GM12878 (cell line): ENCODE data around the gene IGSF6. TPM values are rescaled to one million over a fixed set of nuclear protein-coding genes. Genes with fewer than 3 reads are reported as not detected.

Source experiments
- ATAC-seq: fragments of 200-7000 bp; cut with Tn5 transposase; 3 replicates; pipeline ENCODE4 v1.9.1; 2020; ENCODE audit warnings: mild to moderate bottlenecking, moderate library complexity
- BruUV-seq: library from RNA; stranded (reverse); fragments of 400-500 nt; replicated peaks from 2 replicates; lab custom pipeline; 2021; lab: Mats Ljungman, UMichigan
- CTCF ChIA-PET: fragments of 300-600 bp; sonication (Branson Sonifier 250); formaldehyde crosslinking; extraction: SDS; loops from one replicate; lab custom pipeline; 2021; ENCODE audit warnings: inconsistent platforms; lab: Yijun Ruan, JAX
- POLR2A ChIA-PET: fragments of 350-600 bp; formaldehyde crosslinking; extraction: SDS; loops from one replicate; lab custom pipeline; 2021; ENCODE audit warnings: inconsistent platforms; lab: Charles Lee
- RAD21 ChIA-PET: fragments of 300-600 bp; sonication (Branson Sonifier 250); formaldehyde crosslinking; loops from one replicate; lab custom pipeline; 2023; ENCODE audit warnings: antibody characterized with exemption; ENCODE audit not compliant: unreplicated experiment; lab: Charles Lee
- SMC1A ChIA-PET: fragments of 300-600 bp; sonication (Branson Sonifier 250); formaldehyde crosslinking; loops from one replicate; lab custom pipeline; 2023; ENCODE audit not compliant: unreplicated experiment, uncharacterized antibody; lab: Charles Lee
- DNase-seq: peaks from one replicate; pipeline ENCODE4 v3.0.0-alpha.2; 2011; ENCODE audit warnings: low read depth, low spot score
- FAIRE-seq: peaks from 3 replicates; lab custom pipeline; 2011; peaks lifted over from hg19 to GRCh38; lab: Jason Lieb, UNC
- H2AFZ ChIP-seq: 2 replicates; pipeline ENCODE4 v1.6.0; 2011; ENCODE audit warnings: low read depth, low read length, control low read depth; ENCODE audit not compliant: control insufficient read depth
- H3K27ac ChIP-seq: 2 replicates; pipeline ENCODE4 v1.5.1; 2011; ENCODE audit warnings: control low read depth; ENCODE audit not compliant: control insufficient read depth, insufficient read depth
- H3K27me3 ChIP-seq, 2 experiments: replicated peaks in 1 of 2; 2 replicates each; pipeline versions ENCODE4 v1.6.0 to v1.6.1; 2011; ENCODE audit warnings: low read length in 1 of 2; ENCODE audit not compliant: control insufficient read depth in 2 of 2, insufficient read depth in 2 of 2
- H3K36me3 ChIP-seq, 2 experiments: 2 replicates each; pipeline ENCODE4 v1.5.1; 2011; ENCODE audit warnings: low read length in 1 of 2; ENCODE audit not compliant: control insufficient read depth in 2 of 2, insufficient read depth in 2 of 2
- H3K4me1 ChIP-seq: 2 replicates; pipeline ENCODE4 v1.6.1; 2011; ENCODE audit warnings: mild to moderate bottlenecking, low read length, moderate library complexity, mixed read lengths; ENCODE audit not compliant: control insufficient read depth, insufficient read depth
- H3K4me2 ChIP-seq: 2 replicates; pipeline ENCODE4 v1.6.0; 2011; ENCODE audit warnings: control low read depth; ENCODE audit not compliant: control insufficient read depth, insufficient read depth
- H3K4me3 ChIP-seq: fragments of 200-600 bp; sonication (generic); 2 replicates; pipeline ENCODE4 v1.5.1; 2016
- H3K79me2 ChIP-seq: 2 replicates; pipeline ENCODE4 v1.6.0; 2011; ENCODE audit warnings: low read length; ENCODE audit not compliant: control insufficient read depth, insufficient read depth
- H3K9ac ChIP-seq: 2 replicates; pipeline ENCODE4 v1.8.0; 2011; ENCODE audit warnings: low read length, control low read depth, mixed read lengths; ENCODE audit not compliant: control insufficient read depth, insufficient read depth
- H3K9me3 ChIP-seq: replicated peaks from 3 replicates; pipeline ENCODE4 v1.5.1; 2011; ENCODE audit warnings: mild to moderate bottlenecking, low read length; ENCODE audit not compliant: control insufficient read depth, insufficient read depth
- H4K20me1 ChIP-seq: 2 replicates; pipeline ENCODE4 v1.6.0; 2011; ENCODE audit not compliant: control insufficient read depth, insufficient read depth
- EP300 ChIP-seq, 2 experiments: fragments of 150-350 bp in 1 of 2; IDR thresholded peaks; 2 replicates each; pipeline ENCODE4 v1.6.1; 2011 to 2012; ENCODE audit warnings: low read depth in 2 of 2, low read length in 2 of 2, borderline replicate concordance in 1 of 2, improper control_type of control experiment in 1 of 2, inconsistent platforms in 1 of 2; ENCODE audit not compliant: control insufficient read depth in 1 of 2
- JUNB ChIP-seq: IDR thresholded peaks from 2 replicates; pipeline ENCODE4 v1.6.1; 2016; ENCODE audit warnings: antibody characterized with exemption, mild to moderate bottlenecking
- NFYB ChIP-seq: IDR thresholded peaks from 2 replicates; pipeline ENCODE4 v1.6.1; 2011; ENCODE audit warnings: low read depth, mild to moderate bottlenecking, low read length, improper control_type of control experiment, moderate library complexity; ENCODE audit not compliant: insufficient read depth
- RUNX3 ChIP-seq: IDR thresholded peaks from 2 replicates; pipeline ENCODE4 v1.6.1; 2012; ENCODE audit warnings: low read length, inconsistent platforms
- SMAD1 ChIP-seq: fragments of 450-650 bp; IDR thresholded peaks from 2 replicates; pipeline ENCODE4 v1.6.1; 2018; ENCODE audit warnings: mild to moderate bottlenecking, low read depth; ENCODE audit not compliant: partially characterized antibody
- TBL1XR1 ChIP-seq: IDR thresholded peaks from 2 replicates; pipeline ENCODE4 v1.6.1; 2012; ENCODE audit warnings: low read depth, low read length, improper control_type of control experiment
- WRNIP1 ChIP-seq: IDR thresholded peaks from 2 replicates; pipeline ENCODE4 v1.6.1; 2011; ENCODE audit warnings: low read depth, low read length, improper control_type of control experiment, borderline replicate concordance
- ZNF217 ChIP-seq: fragments of 450-650 bp; IDR thresholded peaks from 2 replicates; pipeline ENCODE4 v1.6.1; 2017; ENCODE audit warnings: antibody characterized with exemption, mild to moderate bottlenecking
- WGBS: methylation state at CpG from one replicate; pipeline ENCODE4 v1.1.6; 2016; ENCODE audit warnings: low lambda C conversion rate; ENCODE audit not compliant: insufficient replicate concordance, insufficient coverage; ENCODE audit errors: missing lambda C conversion rate; 5-methylcytosine and 5-hydroxymethylcytosine counted together
- in situ Hi-C: fragments of 300-500 bp; cut with MboI; formaldehyde crosslinking; loops from 9 replicates; pipeline ENCODE4 v1.14.3; 2018; ENCODE audit warnings: mixed read lengths
- intact Hi-C: fragments of 100-400 bp; cut with micrococcal nuclease; formaldehyde crosslinking; loops from one replicate; pipeline ENCODE4 v1.14.2; 2022; ENCODE audit not compliant: unreplicated experiment
- polyA plus RNA-seq, 11 experiments: library from polyadenylated mRNA; depleted of rRNA in 4 of 11; unstranded in 6 of 11; stranded (reverse) in 5 of 11; fragments of >200 nt; fragmentation: Nextera tagmentation in 4 of 11; fragmentation: Illumina TruSeq in 1 of 11; extraction: Ambion mirVana in 4 of 11; extraction: Trizol in 1 of 11; gene quantifications; 1 replicate in 1 of 11; 2 replicates in 10 of 11; pipeline versions ENCODE4 v1.2.1 to v1.2.3, GENCODE V29; 2011 to 2016; ENCODE audit warnings: inconsistent platforms in 2 of 11, missing spikeins in 2 of 11, low read depth in 1 of 11
- total RNA-seq, 4 experiments: library from RNA; depleted of rRNA in 3 of 4; stranded (reverse); fragments of >200 nt in 3 of 4; fragmentation: Illumina TruSeq in 1 of 4; extraction: Trizol in 1 of 4; gene quantifications; 2 replicates each; pipeline versions ENCODE4 v1.2.1 to v1.2.3, GENCODE V29; 2013 to 2021
- TF ChIP-seq, protein P1 (sequence below): fragments of 450-650 bp; IDR thresholded peaks from 2 replicates; pipeline ENCODE4 v1.6.1; 2017; ENCODE audit warnings: mild to moderate bottlenecking, moderate library complexity

IGSF6 gene
- total and polyA plus RNA-seq, 10 of the 15 experiments (the other 5 are each of a cell fraction or from before 2014, with no cell fraction given) = 0.32 to 1.2 (median 0.72) TPM

DNA sequence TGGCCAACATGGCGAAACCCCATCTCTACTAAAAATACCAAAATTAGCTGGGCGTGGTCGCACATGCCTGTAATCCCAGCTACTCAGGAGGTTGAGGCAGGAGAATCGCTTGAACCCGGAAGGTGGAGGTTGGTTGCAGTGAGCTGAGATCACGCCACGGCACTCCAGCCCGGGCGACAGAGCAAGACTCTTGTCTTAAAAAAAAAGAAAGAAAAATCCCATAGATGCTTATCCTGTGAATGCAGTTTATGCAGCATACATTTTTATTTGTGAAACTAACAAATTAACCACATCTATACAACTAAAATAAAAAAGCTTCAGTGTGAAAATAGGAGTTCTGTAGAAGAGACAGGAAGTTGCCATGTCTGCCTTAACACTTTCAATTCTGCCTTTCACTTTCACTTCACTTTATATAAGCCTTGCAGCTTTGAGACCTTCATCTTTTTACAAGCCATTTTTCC is 7.1 kb downstream of the IGSF6 start (continued):
- TF ChIP-seq EP300 (IDR thresholded peaks at IDR 0.05; ENCODE audit: borderline replicate concordance in 1 of 2, control insufficient read depth in 1 of 2, low read depth in 2 of 2, low read length in 2 of 2) (peak; percentile 15 to 71; a peak in 2 of 4 replicates), TBL1XR1 (peak; percentile 79), NFYB (no peak)

DNA sequence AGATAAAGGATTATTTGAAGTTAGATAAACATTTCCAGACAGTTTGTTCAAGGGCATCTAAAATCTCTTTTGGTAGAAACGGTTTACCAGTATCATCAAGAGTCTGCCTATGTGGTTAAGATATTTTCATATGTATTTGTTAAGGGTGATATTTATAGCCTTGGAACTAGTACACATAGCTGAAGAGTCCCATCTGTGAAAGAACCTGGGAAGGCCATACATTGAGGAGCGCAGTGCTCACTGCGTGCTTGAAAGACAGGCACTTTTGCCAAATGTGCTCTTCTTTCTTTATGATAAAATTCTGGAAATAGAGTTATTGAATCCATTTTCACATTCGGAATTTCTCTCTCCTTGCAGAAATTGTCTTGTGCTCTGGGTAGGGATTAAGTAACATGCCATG is 7.7 kb downstream of the IGSF6 start:
- ChIA-PET POLR2A (interaction anchor here (1.2 to 1.5 kb wide), 2 partner anchors 44 to 124 kb away, joined by 7 to 8 read pairs; no protein-coding TSS in a partner anchor), RAD21 (interaction anchor here (0.6 to 6.8 kb wide), 8 partner anchors 12 to 1861 kb away, joined by 3 to 52 read pairs (median 7); no protein-coding TSS in a partner anchor), SMC1A (interaction anchor here (0.7 to 10.1 kb wide), 9 partner anchors 7 to 65 kb away, joined by 3 to 204 read pairs (median 4); partner anchors contain the start of genes IGSF6 and METTL9), CTCF (interaction anchor here (0.9 to 10.1 kb wide), 14 partner anchors 8 to 544 kb away, joined by 3 to 100 read pairs (median 6); partner anchors contain the start of gene IGSF6)
- WGBS = 50% methylated on average over 4 of the region's 4 CpGs
- ATAC-seq (peak; percentile 13; the same call in 2 of the 3 replicates), DNase-seq (no peak), FAIRE-seq (no peak)
- Histone ChIP-seq H4K20me1 (no peaks in the 10 kb centered on the region), H3K4me1 (peaks cover 33% of the 10 kb centered on the region), H3K27ac (peak overlapping the region; percentile 88), H3K36me3 (no peaks in the 10 kb centered on the region), H3K27me3 (no peaks in the 10 kb centered on the region), H2AFZ (no peak overlapping the region; the same call in 1 of the 2 replicates), H3K4me2 (peak overlapping the region; percentile 51), H3K4me3 (peak overlapping the region; percentile 58), H3K9me3 (no peaks in the 10 kb centered on the region), H3K79me2 (no peaks in the 10 kb centered on the region; the same call in 1 of the 2 replicates), H3K9ac (peak overlapping the region; percentile 48)
- in situ Hi-C loops = no loop called here
- intact Hi-C loops = no loop called here
- no peak for TF ChIP-seq ZNF217
- no peak for TF ChIP-seq SMAD1
- TF ChIP-seq, protein P1, sequence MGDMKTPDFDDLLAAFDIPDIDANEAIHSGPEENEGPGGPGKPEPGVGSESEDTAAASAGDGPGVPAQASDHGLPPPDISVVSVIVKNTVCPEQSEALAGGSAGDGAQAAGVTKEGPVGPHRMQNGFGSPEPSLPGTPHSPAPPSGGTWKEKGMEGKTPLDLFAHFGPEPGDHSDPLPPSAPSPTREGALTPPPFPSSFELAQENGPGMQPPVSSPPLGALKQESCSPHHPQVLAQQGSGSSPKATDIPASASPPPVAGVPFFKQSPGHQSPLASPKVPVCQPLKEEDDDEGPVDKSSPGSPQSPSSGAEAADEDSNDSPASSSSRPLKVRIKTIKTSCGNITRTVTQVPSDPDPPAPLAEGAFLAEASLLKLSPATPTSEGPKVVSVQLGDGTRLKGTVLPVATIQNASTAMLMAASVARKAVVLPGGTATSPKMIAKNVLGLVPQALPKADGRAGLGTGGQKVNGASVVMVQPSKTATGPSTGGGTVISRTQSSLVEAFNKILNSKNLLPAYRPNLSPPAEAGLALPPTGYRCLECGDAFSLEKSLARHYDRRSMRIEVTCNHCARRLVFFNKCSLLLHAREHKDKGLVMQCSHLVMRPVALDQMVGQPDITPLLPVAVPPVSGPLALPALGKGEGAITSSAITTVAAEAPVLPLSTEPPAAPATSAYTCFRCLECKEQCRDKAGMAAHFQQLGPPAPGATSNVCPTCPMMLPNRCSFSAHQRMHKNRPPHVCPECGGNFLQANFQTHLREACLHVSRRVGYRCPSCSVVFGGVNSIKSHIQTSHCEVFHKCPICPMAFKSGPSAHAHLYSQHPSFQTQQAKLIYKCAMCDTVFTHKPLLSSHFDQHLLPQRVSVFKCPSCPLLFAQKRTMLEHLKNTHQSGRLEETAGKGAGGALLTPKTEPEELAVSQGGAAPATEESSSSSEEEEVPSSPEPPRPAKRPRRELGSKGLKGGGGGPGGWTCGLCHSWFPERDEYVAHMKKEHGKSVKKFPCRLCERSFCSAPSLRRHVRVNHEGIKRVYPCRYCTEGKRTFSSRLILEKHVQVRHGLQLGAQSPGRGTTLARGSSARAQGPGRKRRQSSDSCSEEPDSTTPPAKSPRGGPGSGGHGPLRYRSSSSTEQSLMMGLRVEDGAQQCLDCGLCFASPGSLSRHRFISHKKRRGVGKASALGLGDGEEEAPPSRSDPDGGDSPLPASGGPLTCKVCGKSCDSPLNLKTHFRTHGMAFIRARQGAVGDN = no peak
- no peak for TF ChIP-seq JUNB
- TF ChIP-seq RUNX3 = peak; percentile 41; the same call in 1 of the 2 replicates
- TF ChIP-seq WRNIP1 = no peak
- TSS peak; percentile 82 for BruUV-seq
